Activated gamma-delta T cell treated with Interleukin-2 at 50 U/mL for 16 hours (primary cell): ENCODE measurements around the gene ARMC8.

Experiments used
- DNase-seq: peaks from one replicate; pipeline ENCODE4 v3.0.0-alpha.2; 2020

Gene ARMC8

GRCh38 chr3:138323971-138324370, 136.9 kb downstream of the ARMC8 start:
- no peak for DNase-seq

GRCh38 chr3:138325990-138326389, 138.9 kb downstream of the ARMC8 start:
- no peak for DNase-seq

GRCh38 chr3:138326866-138327595, 139.9 kb downstream of the ARMC8 start:
- DNase-seq, result no peak

- no peak for DNase-seq
Measured at GRCh38 chr3:138327831-138328230, 140.7 kb downstream of the ARMC8 start.

- DNase-seq, result no peak
Measured at GRCh38 chr3:138328341-138328740, 141.2 kb downstream of the ARMC8 start.

- DNase-seq, result peak; percentile 87
Measured at GRCh38 chr3:138329127-138329983, 142.3 kb downstream of the ARMC8 start, which contains the start of gene NME9. TSS of gene NME9 (minus strand) at chr3:138329851. CDS start at chr3:138329335, 516 bp downstream.

GRCh38 chr3:138329984-138330293, 142.8 kb downstream of the ARMC8 start:
- no peak for DNase-seq

- DNase-seq, result no peak
Measured at GRCh38 chr3:138331143-138331894, 144.2 kb downstream of the ARMC8 start.

- DNase-seq, result no peak
Measured at GRCh38 chr3:138332472-138333073, 145.5 kb downstream of the ARMC8 start.

GRCh38 chr3:138334608-138335007, 147.5 kb downstream of the ARMC8 start:
- no peak for DNase-seq

- no peak for DNase-seq
Measured at GRCh38 chr3:138336454-138336999, 149.4 kb downstream of the ARMC8 start.

GRCh38 chr3:138338244-138338643, 151.1 kb downstream of the ARMC8 start:
- DNase-seq, result no peak

GRCh38 chr3:138338811-138339210, 151.7 kb downstream of the ARMC8 start:
- DNase-seq, result no peak

GRCh38 chr3:138340511-138340910, 153.4 kb downstream of the ARMC8 start:
- DNase-seq, result no peak

- no peak for DNase-seq
Measured at GRCh38 chr3:138344754-138345153, 157.7 kb downstream of the ARMC8 start.
